HepG2 (cell line): ENCODE data around the gene STK25. TPM values are rescaled to one million over a fixed set of nuclear protein-coding genes. Genes with fewer than 3 reads are reported as not detected.

Source experiments
- CREBL2 ChIP-seq: sonication (generic); formaldehyde crosslinking; IDR thresholded peaks from 2 replicates; pipeline ENCODE4 v1.8.1; 2023; ENCODE audit warnings: missing genetic modification reagents, mild to moderate bottlenecking, borderline replicate concordance
- DBP ChIP-seq: sonication (generic); formaldehyde crosslinking; IDR thresholded peaks from 2 replicates; pipeline ENCODE4 v1.4.0; 2020; ENCODE audit warnings: missing genetic modification reagents; ENCODE audit errors: not compliant biosample characterization
- GATA4 ChIP-seq: sonication (generic); IDR thresholded peaks from 2 replicates; pipeline ENCODE4 v1.6.1; 2016; ENCODE audit warnings: antibody characterized with exemption, low read depth, borderline replicate concordance
- JARID2 ChIP-seq: sonication (generic); formaldehyde crosslinking; IDR thresholded peaks from 2 replicates; pipeline ENCODE4 v1.8.1; 2023; ENCODE audit warnings: missing genetic modification reagents, inconsistent platforms; ENCODE audit not compliant: insufficient replicate concordance
- MBNL3 ChIP-seq: fragments of 250-450 bp; sonication (Bioruptor Pico); conservative IDR thresholded peaks from 2 replicates; pipeline ENCODE4 v1.8.0; 2022; ENCODE audit warnings: mild to moderate bottlenecking, inconsistent platforms
- MED1 ChIP-seq: sonication (generic); formaldehyde crosslinking; IDR thresholded peaks from 2 replicates; pipeline ENCODE4 v1.4.0; 2020; ENCODE audit warnings: missing genetic modification reagents
- ZNF10 ChIP-seq: sonication (generic); formaldehyde crosslinking; IDR thresholded peaks from 2 replicates; pipeline ENCODE4 v1.4.0; 2020; ENCODE audit warnings: mild to moderate bottlenecking, low read depth, missing genetic modification reagents, borderline replicate concordance
- ZNF275 ChIP-seq: sonication (generic); formaldehyde crosslinking; IDR thresholded peaks from 2 replicates; pipeline ENCODE4 v1.8.0; 2022; ENCODE audit warnings: missing genetic modification reagents, mild to moderate bottlenecking, inconsistent platforms, borderline replicate concordance
- ZNF333 ChIP-seq: sonication (generic); formaldehyde crosslinking; IDR thresholded peaks from 2 replicates; pipeline ENCODE4 v1.4.0; 2020; ENCODE audit warnings: mild to moderate bottlenecking, missing genetic modification reagents, borderline replicate concordance
- ZNF598 ChIP-seq: sonication (generic); formaldehyde crosslinking; IDR thresholded peaks from 2 replicates; pipeline ENCODE4 v1.5.1; 2020; ENCODE audit warnings: mild to moderate bottlenecking, missing genetic modification reagents, borderline replicate concordance
- ZNF713 ChIP-seq: sonication (generic); formaldehyde crosslinking; IDR thresholded peaks from 2 replicates; pipeline ENCODE4 v1.4.0; 2020; ENCODE audit warnings: mild to moderate bottlenecking, missing genetic modification reagents
- polyA plus RNA-seq, 8 experiments: library from polyadenylated mRNA; depleted of rRNA in 3 of 8; stranded (reverse) in 7 of 8; unstranded in 1 of 8; fragments of >200 nt; fragmentation: Illumina TruSeq in 4 of 8; extraction: Trizol in 4 of 8; gene quantifications; 2 replicates each; pipeline versions ENCODE4 v1.2.1 to v1.2.3, GENCODE V29; 2011 to 2016; ENCODE audit warnings: low read depth in 4 of 8, missing spikeins in 1 of 8, mixed read lengths in 1 of 8; ENCODE audit not compliant: insufficient read depth in 1 of 8
- total RNA-seq, 5 experiments: library from RNA; depleted of rRNA; stranded (reverse); fragments of >200 nt; fragmentation: Illumina TruSeq; extraction: Trizol; gene quantifications; 2 replicates each; pipeline ENCODE4 v1.2.3, GENCODE V29; 2016; ENCODE audit warnings: low read depth in 1 of 5
- TF ChIP-seq, protein P1 (sequence below): sonication (generic); formaldehyde crosslinking; IDR thresholded peaks from 2 replicates; pipeline ENCODE4 v1.4.0; 2020; ENCODE audit warnings: missing genetic modification reagents
- TF ChIP-seq, protein P2 (sequence below): sonication (generic); formaldehyde crosslinking; IDR thresholded peaks from 2 replicates; pipeline ENCODE4 v1.5.1; 2020; ENCODE audit warnings: mild to moderate bottlenecking, missing genetic modification reagents, moderate library complexity
- TF ChIP-seq, protein P3 (sequence below), 2 experiments: sonication (generic) in 1 of 2; formaldehyde crosslinking in 1 of 2; IDR thresholded peaks; 2 replicates each; pipeline versions ENCODE4 v1.4.0 to v1.6.1; 2016 to 2020; ENCODE audit warnings: borderline replicate concordance in 1 of 2, low read depth in 1 of 2, mild to moderate bottlenecking in 1 of 2, missing genetic modification reagents in 1 of 2

STK25 gene
- total and polyA plus RNA-seq, 2 of the 13 experiments (the other 11 are each of a cell fraction or from before 2014, with no cell fraction given) = 177 to 481 TPM

DNA sequence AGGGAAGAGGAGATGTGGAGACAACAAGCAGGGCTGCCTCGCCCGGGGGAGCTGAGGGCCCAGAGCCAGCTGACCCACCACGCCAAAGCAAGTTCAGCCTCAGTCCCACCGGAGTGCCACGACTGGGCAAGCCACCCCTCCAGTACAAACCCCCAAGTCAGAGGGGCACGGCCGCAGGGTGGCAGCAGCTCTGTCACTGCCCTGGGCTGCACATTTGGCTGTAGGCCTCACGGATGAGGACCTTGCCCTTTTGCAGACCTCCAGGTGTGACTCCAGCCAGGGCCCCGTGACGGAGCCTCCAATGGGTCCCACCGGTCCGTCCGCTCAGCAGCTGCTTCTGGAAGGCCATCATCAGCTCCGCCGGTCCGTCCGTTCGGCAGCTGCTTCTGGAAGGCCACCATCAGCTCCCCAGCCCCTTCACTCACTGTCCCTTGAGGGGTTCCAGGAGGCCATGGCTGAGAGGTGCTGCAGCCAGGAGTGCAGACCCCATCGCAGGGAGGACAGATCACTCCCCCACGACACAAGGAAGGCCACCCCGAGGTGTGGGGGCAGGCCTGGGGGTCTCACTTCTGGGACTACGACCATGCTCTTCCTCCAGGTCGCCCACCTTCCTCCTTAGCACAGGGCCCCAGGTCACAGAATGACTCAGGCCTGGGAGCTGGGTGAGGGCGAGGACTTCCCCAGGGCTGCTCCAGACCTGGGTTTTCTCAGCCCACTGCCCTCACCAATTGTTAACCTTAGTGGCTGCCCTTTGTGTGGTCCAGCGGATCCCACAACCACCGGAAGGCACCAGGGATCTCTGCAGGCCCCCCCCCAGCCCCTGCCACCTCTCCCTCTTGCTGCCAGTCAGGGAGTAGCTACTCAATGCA is 24.6 kb upstream of the STK25 start (continued):
- TF ChIP-seq MBNL3 = no peak
- no peak for TF ChIP-seq ZNF713 (CRISPR knock-in tag)
- TF ChIP-seq, protein P1, sequence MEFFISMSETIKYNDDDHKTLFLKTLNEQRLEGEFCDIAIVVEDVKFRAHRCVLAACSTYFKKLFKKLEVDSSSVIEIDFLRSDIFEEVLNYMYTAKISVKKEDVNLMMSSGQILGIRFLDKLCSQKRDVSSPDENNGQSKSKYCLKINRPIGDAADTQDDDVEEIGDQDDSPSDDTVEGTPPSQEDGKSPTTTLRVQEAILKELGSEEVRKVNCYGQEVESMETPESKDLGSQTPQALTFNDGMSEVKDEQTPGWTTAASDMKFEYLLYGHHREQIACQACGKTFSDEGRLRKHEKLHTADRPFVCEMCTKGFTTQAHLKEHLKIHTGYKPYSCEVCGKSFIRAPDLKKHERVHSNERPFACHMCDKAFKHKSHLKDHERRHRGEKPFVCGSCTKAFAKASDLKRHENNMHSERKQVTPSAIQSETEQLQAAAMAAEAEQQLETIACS = no peak
- TF ChIP-seq ZNF598 = no peak
- no peak for TF ChIP-seq DBP
- TF ChIP-seq, protein P2, sequence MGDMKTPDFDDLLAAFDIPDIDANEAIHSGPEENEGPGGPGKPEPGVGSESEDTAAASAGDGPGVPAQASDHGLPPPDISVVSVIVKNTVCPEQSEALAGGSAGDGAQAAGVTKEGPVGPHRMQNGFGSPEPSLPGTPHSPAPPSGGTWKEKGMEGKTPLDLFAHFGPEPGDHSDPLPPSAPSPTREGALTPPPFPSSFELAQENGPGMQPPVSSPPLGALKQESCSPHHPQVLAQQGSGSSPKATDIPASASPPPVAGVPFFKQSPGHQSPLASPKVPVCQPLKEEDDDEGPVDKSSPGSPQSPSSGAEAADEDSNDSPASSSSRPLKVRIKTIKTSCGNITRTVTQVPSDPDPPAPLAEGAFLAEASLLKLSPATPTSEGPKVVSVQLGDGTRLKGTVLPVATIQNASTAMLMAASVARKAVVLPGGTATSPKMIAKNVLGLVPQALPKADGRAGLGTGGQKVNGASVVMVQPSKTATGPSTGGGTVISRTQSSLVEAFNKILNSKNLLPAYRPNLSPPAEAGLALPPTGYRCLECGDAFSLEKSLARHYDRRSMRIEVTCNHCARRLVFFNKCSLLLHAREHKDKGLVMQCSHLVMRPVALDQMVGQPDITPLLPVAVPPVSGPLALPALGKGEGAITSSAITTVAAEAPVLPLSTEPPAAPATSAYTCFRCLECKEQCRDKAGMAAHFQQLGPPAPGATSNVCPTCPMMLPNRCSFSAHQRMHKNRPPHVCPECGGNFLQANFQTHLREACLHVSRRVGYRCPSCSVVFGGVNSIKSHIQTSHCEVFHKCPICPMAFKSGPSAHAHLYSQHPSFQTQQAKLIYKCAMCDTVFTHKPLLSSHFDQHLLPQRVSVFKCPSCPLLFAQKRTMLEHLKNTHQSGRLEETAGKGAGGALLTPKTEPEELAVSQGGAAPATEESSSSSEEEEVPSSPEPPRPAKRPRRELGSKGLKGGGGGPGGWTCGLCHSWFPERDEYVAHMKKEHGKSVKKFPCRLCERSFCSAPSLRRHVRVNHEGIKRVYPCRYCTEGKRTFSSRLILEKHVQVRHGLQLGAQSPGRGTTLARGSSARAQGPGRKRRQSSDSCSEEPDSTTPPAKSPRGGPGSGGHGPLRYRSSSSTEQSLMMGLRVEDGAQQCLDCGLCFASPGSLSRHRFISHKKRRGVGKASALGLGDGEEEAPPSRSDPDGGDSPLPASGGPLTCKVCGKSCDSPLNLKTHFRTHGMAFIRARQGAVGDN = peak; percentile 90
- TF ChIP-seq ZNF10 (CRISPR knock-in tag) = no peak
- TF ChIP-seq CREBL2 (CRISPR knock-in tag) = no peak
- no peak; the same call in 1 of the 2 replicates for TF ChIP-seq ZNF333 (CRISPR knock-in tag)
- TF ChIP-seq, protein P3, sequence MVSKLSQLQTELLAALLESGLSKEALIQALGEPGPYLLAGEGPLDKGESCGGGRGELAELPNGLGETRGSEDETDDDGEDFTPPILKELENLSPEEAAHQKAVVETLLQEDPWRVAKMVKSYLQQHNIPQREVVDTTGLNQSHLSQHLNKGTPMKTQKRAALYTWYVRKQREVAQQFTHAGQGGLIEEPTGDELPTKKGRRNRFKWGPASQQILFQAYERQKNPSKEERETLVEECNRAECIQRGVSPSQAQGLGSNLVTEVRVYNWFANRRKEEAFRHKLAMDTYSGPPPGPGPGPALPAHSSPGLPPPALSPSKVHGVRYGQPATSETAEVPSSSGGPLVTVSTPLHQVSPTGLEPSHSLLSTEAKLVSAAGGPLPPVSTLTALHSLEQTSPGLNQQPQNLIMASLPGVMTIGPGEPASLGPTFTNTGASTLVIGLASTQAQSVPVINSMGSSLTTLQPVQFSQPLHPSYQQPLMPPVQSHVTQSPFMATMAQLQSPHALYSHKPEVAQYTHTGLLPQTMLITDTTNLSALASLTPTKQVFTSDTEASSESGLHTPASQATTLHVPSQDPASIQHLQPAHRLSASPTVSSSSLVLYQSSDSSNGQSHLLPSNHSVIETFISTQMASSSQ (IDR thresholded peaks at IDR 0.05; ENCODE audit: low read depth) = no peak
- TF ChIP-seq, protein P3 (CRISPR knock-in tag; IDR thresholded peaks at IDR 0.05; ENCODE audit: borderline replicate concordance) = 0 out of 2 replicates have a peak, but pooled peaks have one; percentile 35
- no peak for TF ChIP-seq MED1 (CRISPR knock-in tag)
- no peak for TF ChIP-seq ZNF275 (CRISPR knock-in tag)
- TF ChIP-seq JARID2 (CRISPR knock-in tag) = no peak
- no peak for TF ChIP-seq GATA4
